ENCODE results near the gene CALD1.

CALD1 gene, protein sequence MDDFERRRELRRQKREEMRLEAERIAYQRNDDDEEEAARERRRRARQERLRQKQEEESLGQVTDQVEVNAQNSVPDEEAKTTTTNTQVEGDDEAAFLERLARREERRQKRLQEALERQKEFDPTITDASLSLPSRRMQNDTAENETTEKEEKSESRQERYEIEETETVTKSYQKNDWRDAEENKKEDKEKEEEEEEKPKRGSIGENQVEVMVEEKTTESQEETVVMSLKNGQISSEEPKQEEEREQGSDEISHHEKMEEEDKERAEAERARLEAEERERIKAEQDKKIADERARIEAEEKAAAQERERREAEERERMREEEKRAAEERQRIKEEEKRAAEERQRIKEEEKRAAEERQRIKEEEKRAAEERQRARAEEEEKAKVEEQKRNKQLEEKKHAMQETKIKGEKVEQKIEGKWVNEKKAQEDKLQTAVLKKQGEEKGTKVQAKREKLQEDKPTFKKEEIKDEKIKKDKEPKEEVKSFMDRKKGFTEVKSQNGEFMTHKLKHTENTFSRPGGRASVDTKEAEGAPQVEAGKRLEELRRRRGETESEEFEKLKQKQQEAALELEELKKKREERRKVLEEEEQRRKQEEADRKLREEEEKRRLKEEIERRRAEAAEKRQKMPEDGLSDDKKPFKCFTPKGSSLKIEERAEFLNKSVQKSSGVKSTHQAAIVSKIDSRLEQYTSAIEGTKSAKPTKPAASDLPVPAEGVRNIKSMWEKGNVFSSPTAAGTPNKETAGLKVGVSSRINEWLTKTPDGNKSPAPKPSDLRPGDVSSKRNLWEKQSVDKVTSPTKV

DNA sequence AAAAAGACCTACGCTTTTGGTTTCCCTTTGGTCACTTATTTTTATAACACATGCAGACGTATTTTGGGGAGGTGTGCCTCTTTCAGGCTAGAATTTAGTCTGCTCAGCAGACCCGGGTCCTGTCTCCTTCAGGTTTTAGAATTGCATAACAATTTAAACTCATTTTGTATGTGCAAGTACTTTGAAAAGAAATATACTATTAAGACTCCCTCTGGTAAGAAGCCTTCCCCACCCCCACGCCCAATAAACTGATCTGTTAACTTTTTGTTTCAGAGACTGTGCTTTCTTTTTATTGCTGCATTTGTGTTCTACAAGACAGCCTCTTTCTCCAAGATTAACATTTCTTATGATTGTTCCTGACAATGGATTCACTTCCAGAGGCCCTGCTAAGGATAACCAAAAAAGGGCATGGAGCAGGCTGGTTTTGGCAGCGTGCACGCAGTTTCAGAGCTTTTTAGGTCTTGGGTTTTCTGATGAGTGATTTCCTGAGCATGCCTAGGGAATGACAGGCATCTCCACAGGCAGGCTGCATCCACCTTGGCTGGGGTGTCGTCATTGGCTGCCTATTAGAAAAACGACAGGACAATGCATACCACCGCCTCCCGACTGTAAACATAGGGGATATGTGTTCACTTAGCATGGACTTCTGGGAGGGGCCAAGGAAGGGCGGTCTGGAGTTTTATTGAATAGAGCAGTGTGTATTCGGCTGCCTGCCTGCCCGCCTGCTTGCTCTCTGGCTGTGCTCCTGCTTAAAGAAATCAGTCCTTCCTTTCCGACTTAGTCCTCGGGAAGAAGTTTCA is at the start of gene CALD1:
Gene CALD1, plus strand, starts transcription at position 694 of the 800 bp plus-strand sequence. CDS start 88,100 bp downstream, outside the sequence.
- DNase-seq, result no peak

DNA sequence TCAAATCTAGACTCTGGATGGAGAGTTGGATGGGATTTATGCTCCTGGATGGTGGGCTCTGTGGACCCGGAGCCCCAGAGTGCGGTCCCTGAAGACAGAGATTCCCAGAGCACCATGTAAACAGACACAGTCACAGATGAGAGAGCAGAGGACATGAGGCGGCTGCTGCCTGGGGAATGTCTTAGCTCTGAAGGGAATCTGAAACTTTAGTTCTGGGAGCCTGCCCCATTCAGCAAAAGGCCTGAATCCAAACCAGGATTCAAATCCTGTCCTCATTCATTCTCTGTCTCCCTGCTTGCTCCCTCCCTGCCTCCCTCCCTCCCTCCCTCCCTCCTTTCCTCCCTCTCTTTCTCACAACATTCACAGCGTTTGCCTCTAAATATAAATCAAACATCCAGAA is 49.5 kb upstream of the CALD1 start:
- DNase-seq, result no peak

DNA sequence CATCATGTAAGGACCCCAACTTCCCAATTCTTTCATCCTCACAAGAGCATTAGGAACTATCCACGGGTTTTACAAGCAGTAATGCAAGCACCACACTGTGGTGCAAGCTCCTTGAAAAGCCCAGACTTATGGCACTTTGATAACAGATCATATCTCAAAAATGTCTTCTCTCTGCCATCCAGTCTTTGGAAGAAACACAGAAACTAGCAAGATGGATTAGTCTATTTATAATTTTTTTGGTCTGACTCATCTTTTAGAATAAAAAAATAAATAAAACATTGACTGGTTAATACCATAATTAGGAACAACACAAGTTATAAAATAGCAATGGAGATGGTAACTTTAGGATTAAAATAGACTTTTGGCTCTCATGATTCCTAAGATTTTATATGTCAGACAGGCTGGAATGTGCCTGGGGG is 49.0 kb upstream of the CALD1 start:
- no peak for DNase-seq

DNA sequence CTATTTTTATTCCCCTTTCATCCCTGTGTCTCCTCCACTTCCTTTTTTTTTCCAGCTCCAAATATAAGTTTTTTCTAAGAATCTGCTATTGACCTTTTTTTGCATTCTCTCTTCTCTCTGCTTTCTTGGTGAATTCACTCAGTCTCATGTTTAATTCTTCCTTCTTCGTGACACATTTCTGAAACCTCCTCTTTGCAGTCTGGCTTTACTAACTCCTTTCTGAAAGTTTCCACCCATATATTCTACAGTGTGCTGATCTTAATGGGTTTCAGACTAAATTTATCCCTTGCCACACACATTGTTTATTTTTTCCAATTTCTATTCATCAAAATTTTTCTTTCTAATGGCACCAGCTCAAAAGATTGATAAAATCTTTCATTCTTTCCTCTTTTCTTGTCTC is 47.8 kb upstream of the CALD1 start:
- DNase-seq, result no peak

DNA sequence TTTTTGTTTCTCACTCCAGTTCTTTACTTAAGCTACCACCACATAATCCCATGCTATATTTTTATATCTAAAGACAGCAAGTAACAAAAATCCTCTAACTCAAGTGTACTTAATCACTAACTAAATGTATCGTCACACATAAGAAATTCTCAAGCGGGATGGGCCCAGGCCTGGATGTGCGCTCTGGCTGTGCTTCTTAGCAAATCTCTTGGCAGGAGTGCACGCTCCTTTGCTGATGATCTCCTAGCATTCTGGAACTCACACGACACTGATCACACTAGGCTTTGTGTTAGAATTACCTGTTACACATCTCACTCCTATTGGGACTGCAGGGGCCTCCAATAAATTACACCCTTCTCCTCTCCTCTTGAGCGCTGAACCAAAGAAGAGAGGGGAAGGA is 46.7 kb upstream of the CALD1 start:
- no peak for DNase-seq

DNA sequence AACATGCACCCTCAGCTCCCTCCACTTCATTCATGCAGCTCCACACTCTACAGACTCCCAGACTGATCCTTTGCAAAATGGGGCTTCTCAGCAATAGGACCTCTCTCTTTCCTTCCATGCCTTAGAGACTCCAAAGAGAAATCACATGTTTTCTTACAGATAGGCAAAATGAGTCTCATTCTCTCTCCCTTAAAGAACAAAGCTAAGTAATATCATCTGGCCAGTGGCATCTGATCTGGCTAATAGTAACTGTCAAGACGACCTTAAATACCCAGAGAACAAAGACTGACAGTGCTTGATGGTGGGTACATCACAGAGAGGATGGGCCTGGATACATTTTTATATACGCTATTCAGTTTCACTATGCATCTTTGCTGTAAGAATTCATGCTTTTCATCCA is 43.1 kb upstream of the CALD1 start:
- DNase-seq, result no peak

DNA sequence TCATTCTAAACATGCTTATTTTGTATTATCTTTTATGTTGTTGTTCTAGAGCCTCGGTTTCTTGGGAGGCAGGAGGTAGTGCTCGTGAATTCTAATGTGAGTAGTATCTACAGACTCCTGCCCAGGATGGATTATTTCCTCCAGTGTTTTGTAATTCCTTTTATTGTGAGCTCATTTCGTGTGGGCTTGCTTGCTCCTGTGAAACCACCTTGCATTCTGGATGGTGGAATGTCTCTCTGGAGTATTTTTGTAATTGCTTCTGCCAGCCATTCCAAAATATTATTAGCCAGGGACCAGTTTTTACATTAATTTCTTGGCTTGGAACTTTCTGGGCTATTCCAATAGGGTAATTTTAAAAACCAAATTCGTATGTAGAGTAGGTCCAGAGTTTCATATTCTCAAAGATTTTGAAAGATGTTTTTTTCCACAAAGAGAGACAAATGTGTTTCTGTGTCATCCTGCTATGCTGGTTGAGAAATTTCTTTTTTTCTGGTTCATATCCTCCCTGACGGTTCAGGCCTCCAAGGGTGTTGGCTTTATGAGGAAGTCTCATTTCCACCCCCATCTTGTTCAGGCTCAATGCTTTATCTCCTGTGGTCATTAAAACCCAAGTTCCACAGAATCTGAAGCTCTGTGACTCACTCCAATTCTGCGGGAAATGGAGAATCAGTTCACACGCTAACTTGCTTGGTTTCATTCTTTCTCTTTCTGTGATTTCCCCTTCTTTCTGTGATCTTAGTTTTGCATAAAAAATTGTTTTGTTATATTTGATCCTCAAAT is 41.7 kb upstream of the CALD1 start:
- DNase-seq, result no peak

DNA sequence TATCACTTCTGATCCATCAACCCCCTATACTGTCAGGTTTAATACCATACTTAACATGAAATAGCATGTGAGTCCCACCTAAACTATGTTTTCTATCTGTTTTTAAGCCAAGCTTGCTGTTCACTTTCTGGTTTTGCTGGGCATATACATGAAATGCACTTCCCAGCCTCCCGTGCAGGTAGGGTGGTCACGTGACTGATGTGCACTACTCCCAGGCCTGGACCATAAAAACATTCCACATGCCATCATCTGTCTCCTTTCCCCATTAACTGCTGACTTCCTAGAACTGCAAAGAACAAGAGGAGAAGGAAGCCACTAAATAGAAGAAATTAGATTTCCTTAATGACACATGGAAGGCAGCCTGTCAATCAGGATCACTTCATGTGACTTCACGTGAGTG is 40.1 kb upstream of the CALD1 start:
- DNase-seq, result no peak

DNA sequence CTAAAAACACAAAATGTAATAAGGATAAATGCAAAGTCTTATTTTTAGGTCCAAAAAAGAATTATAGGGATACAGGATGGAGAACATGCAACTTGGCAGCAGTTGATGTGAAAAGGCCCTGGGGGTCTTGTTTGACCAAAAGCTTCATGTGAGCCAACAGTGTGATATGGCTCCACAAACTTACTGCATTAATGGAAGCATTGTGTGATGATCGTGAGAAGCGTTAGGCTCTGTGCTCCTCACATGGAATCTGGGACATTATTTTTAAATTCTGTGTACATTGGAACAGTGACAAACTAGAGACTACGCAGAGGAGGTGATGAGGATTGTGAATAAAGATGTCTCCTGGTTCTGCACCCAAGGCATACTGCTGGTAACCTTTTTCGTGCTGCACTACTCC is 39.1 kb upstream of the CALD1 start:
- DNase-seq, result no peak

DNA sequence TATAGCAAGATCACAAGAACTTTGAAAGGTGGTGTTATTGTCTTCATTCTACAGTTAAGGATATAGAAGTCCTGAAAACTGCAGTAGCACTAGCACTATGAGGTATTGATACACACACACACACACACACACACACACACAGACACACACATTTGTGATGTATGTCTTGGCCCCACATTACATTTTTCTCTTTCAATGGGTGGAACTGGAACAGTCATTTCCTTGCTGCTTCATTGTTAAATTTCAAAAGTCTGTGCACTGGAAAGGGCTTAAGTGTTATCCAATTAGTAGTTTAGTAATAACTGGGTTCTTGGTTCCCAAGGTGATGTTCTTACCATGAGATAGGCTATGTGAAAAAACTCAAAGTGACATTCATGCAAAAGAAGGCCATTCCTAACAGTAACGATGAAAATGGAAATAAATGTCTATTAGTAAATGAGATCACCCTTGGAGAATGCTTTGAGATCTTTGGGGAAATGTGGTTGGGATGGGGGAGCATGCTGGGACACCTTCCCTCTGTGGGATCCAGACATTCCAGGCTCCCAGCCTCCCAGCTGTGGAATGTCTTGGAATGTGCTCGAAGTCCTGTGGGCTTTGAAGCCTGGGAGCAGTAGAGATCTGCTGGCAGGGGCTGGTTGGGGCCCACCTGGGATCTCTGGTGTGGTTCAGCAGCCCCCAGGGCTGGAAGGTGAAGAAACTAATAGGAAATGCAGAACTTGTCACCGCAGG is 37.4 kb upstream of the CALD1 start:
- no peak for DNase-seq

DNA sequence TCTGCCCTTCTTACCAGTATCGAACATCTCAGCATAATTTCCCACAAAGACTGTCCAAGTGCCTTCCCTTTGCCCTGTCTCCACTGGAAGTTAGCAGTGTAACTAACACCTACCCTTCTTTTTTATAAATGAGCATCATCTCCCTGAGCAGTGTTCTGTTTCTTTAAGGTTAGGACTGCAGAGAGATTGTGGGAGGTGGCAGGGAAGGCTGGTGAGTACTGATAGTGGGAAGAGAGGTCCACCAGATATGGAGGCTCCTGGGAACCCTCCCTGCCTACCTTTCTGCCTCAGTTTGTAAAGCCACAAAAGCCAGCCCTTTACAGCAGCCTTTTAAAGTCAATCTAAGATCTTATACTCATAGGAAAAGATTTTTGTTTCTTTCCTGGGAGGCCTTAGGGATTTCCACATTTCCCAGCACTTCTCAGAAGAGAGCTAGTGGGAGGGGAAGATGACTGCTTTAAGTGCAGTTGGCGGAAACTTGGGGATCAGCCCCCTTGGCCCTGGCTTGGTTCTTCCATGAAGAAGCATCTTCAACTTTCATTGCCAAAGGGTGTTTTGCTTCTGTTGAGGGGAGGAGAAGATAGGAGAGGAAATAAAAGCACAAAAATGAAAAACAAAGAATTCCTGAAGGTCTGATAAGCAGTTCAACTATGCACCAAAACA is 36.6 kb upstream of the CALD1 start:
- DNase-seq, result no peak

DNA sequence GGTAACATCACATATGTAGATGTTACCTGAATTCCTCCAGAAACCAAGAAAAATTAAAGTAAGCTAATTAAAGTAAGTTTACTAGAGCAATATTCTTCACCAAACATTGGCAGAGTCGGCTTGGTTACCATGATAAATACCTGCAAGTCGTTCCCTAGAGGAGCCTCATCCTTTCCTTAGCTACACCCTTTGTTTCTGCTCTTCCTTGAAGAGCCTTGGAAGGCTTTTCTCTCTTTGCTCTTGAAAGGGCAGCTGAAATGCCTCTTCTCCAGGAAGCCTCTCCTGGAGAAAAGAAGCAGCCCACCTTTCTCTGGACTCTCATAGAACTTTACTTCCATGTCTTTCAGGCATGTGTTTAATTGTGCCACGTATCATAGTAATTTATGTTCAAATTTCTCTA is 34.9 kb upstream of the CALD1 start:
- no peak for DNase-seq

DNA sequence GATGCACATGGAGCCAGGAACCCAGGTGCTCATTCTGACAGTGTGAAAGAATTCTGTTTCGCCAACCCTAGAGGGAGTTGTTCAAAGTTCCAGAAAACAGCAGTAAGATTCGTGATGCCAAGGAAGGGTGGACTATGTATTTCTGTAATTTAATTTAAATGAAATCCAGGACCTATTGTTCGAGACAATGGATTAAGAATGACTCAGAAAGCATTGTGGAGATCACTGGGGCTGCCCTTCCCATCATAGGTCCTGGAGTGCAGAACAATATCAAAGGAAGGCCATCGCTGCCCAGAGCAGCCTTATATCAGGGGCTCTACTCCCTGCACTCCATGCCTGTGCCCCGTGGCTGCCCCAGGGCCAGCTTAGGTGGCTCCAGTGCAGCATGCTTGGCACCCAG is 32.1 kb upstream of the CALD1 start:
- DNase-seq, result no peak

DNA sequence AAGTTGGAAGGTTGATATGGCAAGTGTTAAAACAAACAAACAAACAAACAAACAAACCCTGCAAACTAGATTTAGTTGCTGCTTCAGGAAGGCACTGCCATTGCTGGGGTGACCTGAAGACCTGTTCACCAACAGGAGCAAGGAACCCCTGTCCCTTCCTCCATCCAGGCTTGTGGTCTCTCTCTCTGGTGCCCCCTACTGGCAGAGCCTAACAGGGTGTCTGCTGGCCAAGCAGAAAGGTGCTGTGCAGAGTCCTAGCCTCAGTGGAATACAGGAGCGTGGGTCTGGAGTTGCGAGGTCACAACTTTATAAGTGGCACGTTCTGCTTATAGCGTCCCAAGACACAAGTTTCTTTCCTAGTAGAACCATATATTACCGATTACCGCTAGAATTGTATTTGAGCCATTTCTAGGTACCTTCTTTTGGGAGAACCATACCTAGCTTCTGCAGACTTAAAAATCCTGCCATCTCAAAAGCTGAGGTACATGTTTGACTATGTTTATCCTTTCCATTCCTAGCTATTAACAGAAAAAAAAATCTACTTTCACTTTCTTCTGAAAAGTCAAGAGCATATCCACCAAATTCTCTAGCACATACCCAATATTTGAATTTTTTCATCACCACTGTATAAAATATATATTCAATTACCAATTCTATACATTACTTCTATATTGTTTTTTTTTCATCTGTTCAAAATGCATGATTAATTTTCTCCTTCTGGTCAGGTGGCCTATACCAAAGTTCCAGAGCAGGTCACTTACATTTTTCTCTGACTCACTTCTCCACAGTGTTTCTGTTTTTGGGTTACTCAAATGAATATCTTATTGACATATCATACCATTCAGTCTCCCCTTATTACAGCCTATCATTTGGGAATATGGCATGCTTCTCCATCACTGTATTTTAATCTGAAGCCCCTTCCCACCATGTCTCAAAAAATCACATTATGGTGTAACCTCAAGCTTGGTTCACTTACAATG is 29.1 kb upstream of the CALD1 start:
- DNase-seq, result peak in 1 of 2 experiments; percentile 19

DNA sequence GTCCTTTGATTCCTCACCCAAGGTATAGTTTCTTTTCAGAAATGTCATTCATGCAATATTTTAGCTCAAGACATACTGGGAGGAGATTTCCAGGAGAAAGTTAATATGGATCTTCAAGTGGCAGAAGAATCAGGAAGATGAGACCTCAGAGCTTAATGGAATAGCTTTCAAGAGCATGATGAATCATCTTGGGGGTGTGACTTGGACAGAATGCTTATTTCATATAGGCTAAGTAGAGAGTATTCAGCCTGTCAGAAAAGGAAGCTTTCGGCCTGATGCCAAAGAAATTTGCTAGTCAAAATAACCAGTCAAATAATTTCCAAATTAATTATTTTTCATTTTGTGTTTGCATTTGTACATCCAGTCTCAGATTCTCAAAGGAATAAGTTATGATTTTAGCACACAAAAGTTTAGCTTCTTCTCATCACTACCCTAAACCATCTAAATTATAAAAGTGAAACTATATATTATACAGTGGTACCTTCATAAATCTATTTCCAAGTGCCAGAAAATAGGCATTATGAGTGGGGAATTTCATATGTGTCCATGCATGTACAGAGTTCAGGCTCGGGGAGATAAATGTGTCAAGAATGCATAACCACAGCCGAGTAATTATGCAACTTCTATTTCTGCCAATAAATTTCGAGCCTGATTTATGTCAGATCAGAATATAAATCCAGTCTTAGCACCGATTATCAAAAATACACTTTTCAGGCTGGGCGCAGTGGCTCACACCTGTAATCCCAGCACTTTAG is 27.3 kb upstream of the CALD1 start:
- no peak for DNase-seq

DNA sequence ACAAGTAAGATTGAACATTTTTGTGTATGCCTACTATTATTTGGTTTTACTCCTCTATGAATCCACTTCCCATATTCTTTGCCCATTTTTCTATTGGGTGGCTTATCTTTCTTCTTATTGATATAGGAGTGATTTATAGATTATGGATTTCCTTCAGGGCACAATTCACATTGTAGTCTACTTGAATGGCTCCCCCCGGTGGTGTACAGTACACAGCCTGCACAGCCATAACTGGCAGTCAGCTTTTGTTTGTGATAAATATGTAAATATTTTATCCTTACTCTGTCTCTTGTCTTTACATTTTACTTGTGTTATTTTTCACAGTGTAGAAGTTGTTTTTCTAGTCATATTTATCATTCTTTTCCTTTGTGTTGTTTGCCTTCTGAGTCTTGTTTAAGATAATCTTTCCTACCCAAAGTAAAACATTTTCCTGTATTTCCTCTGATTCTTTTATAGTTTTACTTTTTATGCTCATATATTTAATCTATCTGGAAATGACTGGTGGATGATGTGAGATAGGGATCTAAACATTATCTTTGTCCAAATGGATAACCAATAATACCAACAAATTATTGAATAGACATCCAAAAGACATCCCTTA is 23.9 kb upstream of the CALD1 start:
- no peak for DNase-seq

DNA sequence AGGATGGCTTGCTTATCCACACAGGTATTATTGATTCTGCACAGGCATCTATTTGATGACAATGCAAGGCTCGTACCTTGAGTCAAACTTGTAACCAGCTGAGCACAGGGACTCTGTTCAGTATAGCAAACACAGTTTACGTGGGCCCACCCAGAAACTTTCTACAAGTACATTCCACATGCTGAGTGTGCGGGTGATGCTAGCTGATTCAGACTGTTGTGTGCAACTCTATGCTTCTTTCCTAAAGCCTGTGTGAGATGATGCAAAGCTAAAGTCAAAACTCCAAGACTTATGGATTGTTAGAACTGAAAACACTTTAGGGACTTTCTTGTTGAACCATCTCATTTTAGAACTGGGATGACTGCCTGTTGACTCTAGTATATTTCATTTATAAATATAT is 21.5 kb upstream of the CALD1 start:
- DNase-seq, result no peak

DNA sequence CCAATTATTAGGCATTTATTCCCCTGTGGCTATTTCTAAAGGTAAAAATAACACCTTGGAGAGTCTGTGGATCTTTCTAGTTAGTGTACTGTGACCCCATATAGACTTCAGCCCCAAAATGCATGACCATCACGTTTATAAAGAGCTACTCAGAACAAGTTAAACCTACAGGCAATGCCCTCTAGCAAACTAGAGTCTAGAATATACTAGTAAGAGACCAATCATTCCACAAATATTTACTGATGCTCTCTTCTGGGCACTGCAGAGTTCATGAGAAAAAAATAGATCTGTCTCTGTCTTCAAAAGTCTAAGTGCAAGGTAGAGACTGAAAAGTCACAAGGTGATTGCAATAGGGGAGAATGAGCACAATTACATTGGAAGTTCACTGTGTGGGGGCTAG is 20.5 kb upstream of the CALD1 start:
- no peak for DNase-seq

DNA sequence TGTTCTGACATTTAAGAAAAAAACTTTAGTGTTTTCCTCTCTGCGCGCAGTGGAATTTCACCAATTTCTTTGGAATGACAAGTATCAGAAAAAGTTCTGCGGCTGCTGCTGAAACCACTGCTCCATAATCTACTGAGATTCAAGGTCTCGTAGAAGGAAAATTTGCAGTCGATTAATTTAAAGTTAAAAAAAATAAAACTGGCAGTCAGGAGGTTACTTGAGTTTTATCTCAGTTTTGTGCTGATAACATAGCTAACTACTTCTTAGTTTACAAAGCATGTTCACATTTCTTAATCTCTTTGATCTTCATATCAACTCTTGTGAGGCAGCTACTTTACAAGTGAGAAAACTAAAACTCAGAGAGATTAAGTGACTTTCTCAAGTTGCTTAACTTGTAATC is 18.2 kb upstream of the CALD1 start:
- DNase-seq, result no peak
